Superior temporal gyrus (tissue), 1 donor: ENCODE results near the gene SFTA2.

ENCODE experiments used
- DNase-seq: peaks from one replicate; pipeline ENCODE4 v3.0.0-alpha.2; 2016; ENCODE audit errors: extremely low spot score

The SFTA2 gene

GRCh38 chr6:30890646-30891449 is 41.1 kb downstream of the SFTA2 start:
- no peak for DNase-seq

- peak; percentile 91 for DNase-seq
Observed at GRCh38 chr6:30889921-30890645, 41.9 kb downstream of the SFTA2 start.

- peak; percentile 15 for DNase-seq
Observed at GRCh38 chr6:30889496-30889885, 42.5 kb downstream of the SFTA2 start.

- no peak for DNase-seq
Observed at GRCh38 chr6:30888816-30889495, 43.0 kb downstream of the SFTA2 start.

- DNase-seq, result peak; percentile 71
Observed at GRCh38 chr6:30887901-30888815, 43.8 kb downstream of the SFTA2 start.

- DNase-seq, result no peak
Observed at GRCh38 chr6:30886897-30887255, 45.1 kb downstream of the SFTA2 start.

GRCh38 chr6:30885999-30886896 is 45.7 kb downstream of the SFTA2 start:
- peak; percentile 75 for DNase-seq

GRCh38 chr6:30885481-30885998 is 46.4 kb downstream of the SFTA2 start:
- DNase-seq, result peak; percentile 72

GRCh38 chr6:30884521-30885480 is 47.2 kb downstream of the SFTA2 start:
- DNase-seq, result peak; percentile 72

- peak; percentile 79 for DNase-seq
Observed at GRCh38 chr6:30883685-30884520, 48.1 kb downstream of the SFTA2 start, which contains the start of gene DDR1. TSS of gene DDR1 (plus strand) at chr6:30884519. CDS start at chr6:30888730, 4,211 bp downstream.

- DNase-seq, result peak; percentile 21
Observed at GRCh38 chr6:30882759-30883684, 48.9 kb downstream of the SFTA2 start.

GRCh38 chr6:30882204-30882758 is 49.7 kb downstream of the SFTA2 start:
- no peak for DNase-seq

- peak; percentile 24 for DNase-seq
Observed at GRCh38 chr6:30881392-30882203, 50.4 kb downstream of the SFTA2 start.
